ENCODE data around the gene PLAAT1. TPM values are rescaled to one million over a fixed set of nuclear protein-coding genes. Genes with fewer than 3 reads are reported as not detected.

The PLAAT1 gene
- total RNA-seq, 1 experiment from 2014 or later, result 3.9 TPM

DNA sequence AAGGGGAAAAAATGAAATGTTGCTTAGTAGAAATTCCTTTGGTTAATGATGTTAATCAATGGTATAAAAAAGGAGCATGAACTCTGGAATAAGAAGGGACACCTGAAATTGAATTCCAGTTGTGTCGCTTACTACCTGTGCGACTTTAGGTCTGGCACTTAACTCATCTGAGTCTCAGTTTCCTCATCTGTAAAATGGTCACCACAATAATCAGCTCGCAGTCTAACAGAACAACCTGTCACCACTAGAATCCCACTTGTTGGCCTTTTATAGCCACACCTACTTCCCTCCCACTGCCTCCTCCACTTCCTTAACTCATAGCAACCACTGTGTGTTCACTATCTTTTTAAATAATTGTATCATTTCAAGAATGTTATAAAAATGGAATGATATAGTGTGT lies 2.5 kb downstream of the PLAAT1 start:
- H3K4me3 Mint-ChIP-seq, result no peak overlapping the region
- ChIA-PET CTCF (no interaction called here), POLR2A (no interaction called here)
- peaks cover 20% of the 10 kb centered on the region for H3K36me3 Mint-ChIP-seq
- peaks cover 19% of the 10 kb centered on the region for H3K27me3 Mint-ChIP-seq (ENCODE audit: low read depth)
- H3K9me3 Mint-ChIP-seq, result peaks cover 34% of the 10 kb centered on the region
- TF ChIP-seq MYBL2 (CRISPR knock-in tag; IDR thresholded peaks at IDR 0.05) (no peak), KAT7 (CRISPR knock-in tag; IDR thresholded peaks at IDR 0.05; ENCODE audit: borderline replicate concordance) (no peak), PRRX2 (CRISPR knock-in tag; IDR thresholded peaks at IDR 0.05) (no peak), EMX1 (CRISPR knock-in tag; IDR thresholded peaks at IDR 0.05) (no peak), NR1H2 (CRISPR knock-in tag; IDR thresholded peaks at IDR 0.05) (no peak), ZNF423 (CRISPR knock-in tag; IDR thresholded peaks at IDR 0.05) (no peak), JAZF1 (CRISPR knock-in tag; IDR thresholded peaks at IDR 0.05) (no peak)
- TF ChIP-seq, protein P1, sequence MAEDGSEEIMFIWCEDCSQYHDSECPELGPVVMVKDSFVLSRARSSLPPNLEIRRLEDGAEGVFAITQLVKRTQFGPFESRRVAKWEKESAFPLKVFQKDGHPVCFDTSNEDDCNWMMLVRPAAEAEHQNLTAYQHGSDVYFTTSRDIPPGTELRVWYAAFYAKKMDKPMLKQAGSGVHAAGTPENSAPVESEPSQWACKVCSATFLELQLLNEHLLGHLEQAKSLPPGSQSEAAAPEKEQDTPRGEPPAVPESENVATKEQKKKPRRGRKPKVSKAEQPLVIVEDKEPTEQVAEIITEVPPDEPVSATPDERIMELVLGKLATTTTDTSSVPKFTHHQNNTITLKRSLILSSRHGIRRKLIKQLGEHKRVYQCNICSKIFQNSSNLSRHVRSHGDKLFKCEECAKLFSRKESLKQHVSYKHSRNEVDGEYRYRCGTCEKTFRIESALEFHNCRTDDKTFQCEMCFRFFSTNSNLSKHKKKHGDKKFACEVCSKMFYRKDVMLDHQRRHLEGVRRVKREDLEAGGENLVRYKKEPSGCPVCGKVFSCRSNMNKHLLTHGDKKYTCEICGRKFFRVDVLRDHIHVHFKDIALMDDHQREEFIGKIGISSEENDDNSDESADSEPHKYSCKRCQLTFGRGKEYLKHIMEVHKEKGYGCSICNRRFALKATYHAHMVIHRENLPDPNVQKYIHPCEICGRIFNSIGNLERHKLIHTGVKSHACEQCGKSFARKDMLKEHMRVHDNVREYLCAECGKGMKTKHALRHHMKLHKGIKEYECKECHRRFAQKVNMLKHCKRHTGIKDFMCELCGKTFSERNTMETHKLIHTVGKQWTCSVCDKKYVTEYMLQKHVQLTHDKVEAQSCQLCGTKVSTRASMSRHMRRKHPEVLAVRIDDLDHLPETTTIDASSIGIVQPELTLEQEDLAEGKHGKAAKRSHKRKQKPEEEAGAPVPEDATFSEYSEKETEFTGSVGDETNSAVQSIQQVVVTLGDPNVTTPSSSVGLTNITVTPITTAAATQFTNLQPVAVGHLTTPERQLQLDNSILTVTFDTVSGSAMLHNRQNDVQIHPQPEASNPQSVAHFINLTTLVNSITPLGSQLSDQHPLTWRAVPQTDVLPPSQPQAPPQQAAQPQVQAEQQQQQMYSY (CRISPR knock-in tag; IDR thresholded peaks at IDR 0.05), result no peak
- TF ChIP-seq, protein P2, sequence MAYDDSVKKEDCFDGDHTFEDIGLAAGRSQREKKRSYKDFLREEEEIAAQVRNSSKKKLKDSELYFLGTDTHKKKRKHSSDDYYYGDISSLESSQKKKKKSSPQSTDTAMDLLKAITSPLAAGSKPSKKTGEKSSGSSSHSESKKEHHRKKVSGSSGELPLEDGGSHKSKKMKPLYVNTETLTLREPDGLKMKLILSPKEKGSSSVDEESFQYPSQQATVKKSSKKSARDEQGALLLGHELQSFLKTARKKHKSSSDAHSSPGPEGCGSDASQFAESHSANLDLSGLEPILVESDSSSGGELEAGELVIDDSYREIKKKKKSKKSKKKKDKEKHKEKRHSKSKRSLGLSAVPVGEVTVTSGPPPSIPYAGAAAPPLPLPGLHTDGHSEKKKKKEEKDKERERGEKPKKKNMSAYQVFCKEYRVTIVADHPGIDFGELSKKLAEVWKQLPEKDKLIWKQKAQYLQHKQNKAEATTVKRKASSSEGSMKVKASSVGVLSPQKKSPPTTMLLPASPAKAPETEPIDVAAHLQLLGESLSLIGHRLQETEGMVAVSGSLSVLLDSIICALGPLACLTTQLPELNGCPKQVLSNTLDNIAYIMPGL (CRISPR knock-in tag; IDR thresholded peaks at IDR 0.05), result no peak
- TF ChIP-seq, protein P3, sequence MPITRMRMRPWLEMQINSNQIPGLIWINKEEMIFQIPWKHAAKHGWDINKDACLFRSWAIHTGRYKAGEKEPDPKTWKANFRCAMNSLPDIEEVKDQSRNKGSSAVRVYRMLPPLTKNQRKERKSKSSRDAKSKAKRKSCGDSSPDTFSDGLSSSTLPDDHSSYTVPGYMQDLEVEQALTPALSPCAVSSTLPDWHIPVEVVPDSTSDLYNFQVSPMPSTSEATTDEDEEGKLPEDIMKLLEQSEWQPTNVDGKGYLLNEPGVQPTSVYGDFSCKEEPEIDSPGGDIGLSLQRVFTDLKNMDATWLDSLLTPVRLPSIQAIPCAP (CRISPR knock-in tag; IDR thresholded peaks at IDR 0.05), result no peak
- TF ChIP-seq, protein P4, sequence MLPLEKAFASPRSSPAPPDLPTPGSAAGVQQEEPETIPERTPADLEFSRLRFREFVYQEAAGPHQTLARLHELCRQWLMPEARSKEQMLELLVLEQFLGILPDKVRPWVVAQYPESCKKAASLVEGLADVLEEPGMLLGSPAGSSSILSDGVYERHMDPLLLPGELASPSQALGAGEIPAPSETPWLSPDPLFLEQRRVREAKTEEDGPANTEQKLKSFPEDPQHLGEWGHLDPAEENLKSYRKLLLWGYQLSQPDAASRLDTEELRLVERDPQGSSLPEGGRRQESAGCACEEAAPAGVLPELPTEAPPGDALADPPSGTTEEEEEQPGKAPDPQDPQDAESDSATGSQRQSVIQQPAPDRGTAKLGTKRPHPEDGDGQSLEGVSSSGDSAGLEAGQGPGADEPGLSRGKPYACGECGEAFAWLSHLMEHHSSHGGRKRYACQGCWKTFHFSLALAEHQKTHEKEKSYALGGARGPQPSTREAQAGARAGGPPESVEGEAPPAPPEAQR (CRISPR knock-in tag; IDR thresholded peaks at IDR 0.05), result no peak
- TF ChIP-seq, protein P5, sequence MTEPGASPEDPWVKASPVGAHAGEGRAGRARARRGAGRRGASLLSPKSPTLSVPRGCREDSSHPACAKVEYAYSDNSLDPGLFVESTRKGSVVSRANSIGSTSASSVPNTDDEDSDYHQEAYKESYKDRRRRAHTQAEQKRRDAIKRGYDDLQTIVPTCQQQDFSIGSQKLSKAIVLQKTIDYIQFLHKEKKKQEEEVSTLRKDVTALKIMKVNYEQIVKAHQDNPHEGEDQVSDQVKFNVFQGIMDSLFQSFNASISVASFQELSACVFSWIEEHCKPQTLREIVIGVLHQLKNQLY (CRISPR knock-in tag; IDR thresholded peaks at IDR 0.05), result no peak
- ATAC-seq (no peak), DNase-seq (ENCODE audit: low spot score) (no peak)
- H3K27ac Mint-ChIP-seq, result no peak overlapping the region
- H3K4me1 Mint-ChIP-seq, result peaks cover 20% of the 10 kb centered on the region

DNA sequence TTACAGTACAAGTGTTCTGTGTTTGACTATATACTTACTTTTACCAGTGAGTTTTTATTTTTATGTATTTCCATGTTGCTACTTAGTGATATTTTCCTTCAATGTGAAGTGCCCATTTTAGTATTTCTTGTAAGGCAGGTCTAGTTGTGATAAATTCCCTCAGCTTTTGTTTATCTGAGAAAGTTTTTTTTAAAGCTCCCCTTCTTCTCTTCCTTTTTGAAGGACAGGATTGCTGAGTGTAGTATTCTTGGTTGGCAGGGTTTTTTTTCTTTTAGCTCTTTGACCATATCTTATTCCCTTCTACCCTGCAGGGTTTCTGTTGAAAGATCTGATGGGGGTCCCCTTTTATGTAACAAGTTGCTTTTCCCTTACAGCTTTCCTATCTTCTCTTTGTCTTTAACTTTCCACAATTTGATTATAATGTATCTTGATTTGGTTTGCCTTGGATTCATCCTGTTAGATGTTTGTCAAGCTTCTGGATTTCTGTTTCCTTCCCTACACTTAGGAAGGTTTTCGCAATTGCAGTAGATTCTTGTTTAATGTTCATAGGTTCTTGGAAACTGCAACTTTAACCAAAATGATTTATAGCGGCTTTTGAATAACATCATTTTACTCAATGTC lies 7.9 kb downstream of the PLAAT1 start:
- ChIA-PET POLR2A (no interaction called here), CTCF (no interaction called here)
- Mint-ChIP-seq H3K4me3 (no peak overlapping the region), H3K27ac (no peak overlapping the region), H3K36me3 (peaks cover 39% of the 10 kb centered on the region), H3K27me3 (ENCODE audit: low read depth) (peaks cover 4% of the 10 kb centered on the region; the same call in 1 of the 2 replicates), H3K4me1 (no peaks in the 10 kb centered on the region), H3K9me3 (peaks cover 53% of the 10 kb centered on the region)
- ATAC-seq (no peak), DNase-seq (ENCODE audit: low spot score) (no peak)
- no peak for TF ChIP-seq IRF2 (CRISPR knock-in tag; IDR thresholded peaks at IDR 0.05; ENCODE audit: borderline replicate concordance, low read depth)
- TF ChIP-seq, protein P6, sequence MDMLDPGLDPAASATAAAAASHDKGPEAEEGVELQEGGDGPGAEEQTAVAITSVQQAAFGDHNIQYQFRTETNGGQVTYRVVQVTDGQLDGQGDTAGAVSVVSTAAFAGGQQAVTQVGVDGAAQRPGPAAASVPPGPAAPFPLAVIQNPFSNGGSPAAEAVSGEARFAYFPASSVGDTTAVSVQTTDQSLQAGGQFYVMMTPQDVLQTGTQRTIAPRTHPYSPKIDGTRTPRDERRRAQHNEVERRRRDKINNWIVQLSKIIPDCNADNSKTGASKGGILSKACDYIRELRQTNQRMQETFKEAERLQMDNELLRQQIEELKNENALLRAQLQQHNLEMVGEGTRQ (CRISPR knock-in tag; IDR thresholded peaks at IDR 0.05), result no peak
- no peak for TF ChIP-seq KAT7 (CRISPR knock-in tag; IDR thresholded peaks at IDR 0.05; ENCODE audit: borderline replicate concordance)
- TF ChIP-seq NFE2L1 (CRISPR knock-in tag; IDR thresholded peaks at IDR 0.05), result no peak
- no peak for TF ChIP-seq ZBTB21 (CRISPR knock-in tag; IDR thresholded peaks at IDR 0.05; ENCODE audit: borderline replicate concordance)

Data from WTC11 (cell line).